ENCODE measurements around the gene MEGF10. TPM values are rescaled to one million over a fixed set of nuclear protein-coding genes. Genes with fewer than 3 reads are reported as not detected.
A peak's percentile ranks its signal among the peaks of the same experiment; 100 is the strongest.
"Not testable (repeated sequence)": the region's sequence is repeated elsewhere in the genome, so short reads cannot be mapped to it uniquely, and the experiment has no call there.

The MEGF10 gene
- 1 to 10 TPM; 1.1 to 3.4 (median 2.9) TPM for total RNA-seq

GRCh38 chr5:127290019-127290945, at the start of gene MEGF10:
Gene MEGF10 (plus strand): TSS chr5:127290796. CDS start chr5:127331309, 40,513 bp downstream.
- no peak within 1 kb of the TSS for H3K27ac ChIP-seq
- WGBS: 2% methylated on average over 34 of the region's 61 CpGs

GRCh38 chr5:127243011-127243410, 47.6 kb upstream of the MEGF10 start:
- Histone ChIP-seq H3K9me3 (no peaks in the 10 kb centered on the region), H3K36me3 (no peaks in the 10 kb centered on the region), H3K27ac (no peak overlapping the region), H3K27me3 (no peaks in the 10 kb centered on the region), H3K4me1 (no peaks in the 10 kb centered on the region), H3K4me3 (no peak overlapping the region)
- 13% methylated on average over 1 of the region's 1 CpG for WGBS
- no peak for DNase-seq (ENCODE audit: low spot score in 2 of 2)
- TF ChIP-seq POLR2A (IDR thresholded peaks at IDR 0.05) (no peak), EP300 (IDR thresholded peaks at IDR 0.05) (no peak), POLR2AphosphoS5 (IDR thresholded peaks at IDR 0.05) (no peak)
- TF ChIP-seq, protein P1, sequence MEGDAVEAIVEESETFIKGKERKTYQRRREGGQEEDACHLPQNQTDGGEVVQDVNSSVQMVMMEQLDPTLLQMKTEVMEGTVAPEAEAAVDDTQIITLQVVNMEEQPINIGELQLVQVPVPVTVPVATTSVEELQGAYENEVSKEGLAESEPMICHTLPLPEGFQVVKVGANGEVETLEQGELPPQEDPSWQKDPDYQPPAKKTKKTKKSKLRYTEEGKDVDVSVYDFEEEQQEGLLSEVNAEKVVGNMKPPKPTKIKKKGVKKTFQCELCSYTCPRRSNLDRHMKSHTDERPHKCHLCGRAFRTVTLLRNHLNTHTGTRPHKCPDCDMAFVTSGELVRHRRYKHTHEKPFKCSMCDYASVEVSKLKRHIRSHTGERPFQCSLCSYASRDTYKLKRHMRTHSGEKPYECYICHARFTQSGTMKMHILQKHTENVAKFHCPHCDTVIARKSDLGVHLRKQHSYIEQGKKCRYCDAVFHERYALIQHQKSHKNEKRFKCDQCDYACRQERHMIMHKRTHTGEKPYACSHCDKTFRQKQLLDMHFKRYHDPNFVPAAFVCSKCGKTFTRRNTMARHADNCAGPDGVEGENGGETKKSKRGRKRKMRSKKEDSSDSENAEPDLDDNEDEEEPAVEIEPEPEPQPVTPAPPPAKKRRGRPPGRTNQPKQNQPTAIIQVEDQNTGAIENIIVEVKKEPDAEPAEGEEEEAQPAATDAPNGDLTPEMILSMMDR (IDR thresholded peaks at IDR 0.05): no peak

More at GRCh38 chr5:127290019-127290945, at the start of gene MEGF10:
- Histone ChIP-seq H3K36me3 (no peaks in the 10 kb centered on the region), H3K9me3 (no peaks in the 10 kb centered on the region), H3K4me3 (peak within 1 kb of the TSS; percentile 41), H3K27me3 (peaks cover 31% of the 10 kb centered on the region), H3K4me1 (peaks cover 14% of the 10 kb centered on the region)
- no peak for DNase-seq (ENCODE audit: low spot score in 2 of 2)
- TF ChIP-seq, protein P1 (IDR thresholded peaks at IDR 0.05): peak; percentile 11 to 61
- no peak for TF ChIP-seq EP300 (IDR thresholded peaks at IDR 0.05)

DNA sequence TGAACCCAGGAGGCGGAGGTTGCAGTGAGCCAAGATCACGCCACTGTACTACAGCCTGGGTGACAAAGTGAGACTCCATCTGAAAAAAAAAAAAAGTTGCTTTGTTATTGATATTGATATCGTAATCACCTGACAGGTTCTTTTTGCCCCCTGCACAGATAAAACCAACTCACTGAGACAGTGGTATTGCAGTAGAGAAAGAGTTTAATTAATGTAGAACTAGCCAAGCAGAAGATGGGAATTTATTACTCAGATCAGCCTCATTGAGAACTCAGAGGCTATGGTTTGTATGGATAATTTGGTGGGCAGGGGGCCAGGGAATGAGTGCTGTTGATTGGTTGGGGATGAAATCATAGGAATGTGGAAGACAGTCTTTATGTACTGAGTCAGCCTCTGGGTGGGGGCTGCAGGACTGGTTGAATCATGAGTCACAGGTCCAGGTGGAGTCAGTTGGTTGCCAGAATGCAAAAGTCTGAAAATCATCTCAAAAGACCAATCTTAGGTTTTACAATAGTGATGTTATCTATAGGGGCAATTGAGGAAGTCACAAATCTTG, 35.8 kb upstream of the MEGF10 start:
- Histone ChIP-seq H3K9me3 (peaks cover 13% of the 10 kb centered on the region), H3K4me3 (no peak overlapping the region), H3K27me3 (no peaks in the 10 kb centered on the region), H3K36me3 (no peaks in the 10 kb centered on the region), H3K27ac (no peak overlapping the region), H3K4me1 (no peaks in the 10 kb centered on the region)
- TF ChIP-seq, protein P1 (IDR thresholded peaks at IDR 0.05): no peak
- no peak for DNase-seq (ENCODE audit: low spot score in 2 of 2)
- WGBS: 97% methylated on average over 3 of the region's 3 CpGs

DNA sequence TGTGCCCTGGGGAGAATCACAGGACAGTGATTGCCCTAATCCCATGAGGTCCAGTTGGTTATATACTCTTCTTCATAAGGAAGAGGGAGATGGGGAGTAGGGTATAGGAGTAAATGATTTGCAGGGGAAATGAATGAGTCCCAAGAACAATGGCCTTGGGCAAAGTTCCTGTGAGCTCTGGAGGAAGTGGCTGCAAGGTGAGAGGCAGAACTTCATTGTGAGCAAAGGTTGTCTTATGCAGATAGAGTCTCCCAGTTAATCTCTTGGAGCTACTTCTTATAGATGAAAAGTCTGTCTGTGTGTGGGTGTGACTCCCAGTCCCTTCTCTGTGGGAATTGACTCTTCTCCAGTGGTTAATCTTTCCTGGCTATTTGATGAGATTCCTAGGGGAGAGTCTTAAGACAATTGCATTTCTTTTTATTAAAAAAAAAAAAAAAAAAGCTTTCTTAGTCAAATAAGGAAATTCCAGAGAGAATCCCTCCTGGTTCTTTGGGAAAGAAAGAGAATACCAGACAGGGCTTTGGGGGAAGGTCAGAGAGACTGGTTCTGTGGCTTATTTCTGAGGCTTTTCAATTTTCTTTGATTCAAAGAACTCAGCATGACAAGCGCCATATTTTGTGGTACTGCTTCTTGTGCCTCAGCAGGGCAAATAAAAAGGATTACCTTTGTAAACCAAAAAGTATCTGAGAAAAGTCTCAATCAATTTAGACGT, 33.6 kb upstream of the MEGF10 start:
- Histone ChIP-seq H3K4me1 (no peaks in the 10 kb centered on the region), H3K36me3 (no peaks in the 10 kb centered on the region), H3K27me3 (no peaks in the 10 kb centered on the region), H3K4me3 (no peak overlapping the region), H3K9me3 (peaks cover 13% of the 10 kb centered on the region), H3K27ac (no peak overlapping the region)
- TF ChIP-seq POLR2A (IDR thresholded peaks at IDR 0.05): no peak
- TF ChIP-seq, protein P1 (IDR thresholded peaks at IDR 0.05): no peak
- TF ChIP-seq EP300 (IDR thresholded peaks at IDR 0.05): no peak
- no peak for TF ChIP-seq POLR2AphosphoS5 (IDR thresholded peaks at IDR 0.05)
- no peak for DNase-seq (ENCODE audit: low spot score in 2 of 2)
- WGBS: 78% methylated on average over 2 of the region's 2 CpGs

DNA sequence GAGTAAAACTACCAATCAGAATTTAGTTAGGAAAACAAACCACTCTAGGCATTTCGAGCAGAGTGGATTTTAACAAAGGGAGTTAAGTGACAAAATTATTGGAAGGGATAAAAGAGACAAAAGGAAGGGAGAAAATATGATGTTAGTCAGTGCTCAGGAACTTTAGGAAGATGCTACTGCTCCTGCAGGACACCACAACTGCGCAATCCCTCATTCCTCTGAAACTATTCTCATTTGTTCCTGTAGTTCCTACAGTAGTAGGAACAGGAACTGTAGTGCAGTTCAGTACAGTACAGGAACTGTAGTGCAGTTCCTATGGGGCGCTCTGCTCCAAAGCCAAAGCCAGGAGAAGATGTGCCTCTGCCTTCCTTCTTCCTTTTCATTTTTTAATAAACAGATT, 29.9 kb upstream of the MEGF10 start:
- H3K36me3 ChIP-seq: no peaks in the 10 kb centered on the region
- TF ChIP-seq, protein P1 (IDR thresholded peaks at IDR 0.05): no peak
- no peak for TF ChIP-seq POLR2A (IDR thresholded peaks at IDR 0.05)
- no peak for TF ChIP-seq EP300 (IDR thresholded peaks at IDR 0.05)
- TF ChIP-seq POLR2AphosphoS5 (IDR thresholded peaks at IDR 0.05): no peak
- 84% methylated on average over 3 of the region's 3 CpGs for WGBS
- no peaks in the 10 kb centered on the region for H3K27me3 ChIP-seq
- H3K4me3 ChIP-seq: no peak overlapping the region
- no peaks in the 10 kb centered on the region for H3K4me1 ChIP-seq
- H3K9me3 ChIP-seq: no peaks in the 10 kb centered on the region
- no peak for DNase-seq (ENCODE audit: low spot score in 2 of 2)
- H3K27ac ChIP-seq: no peak overlapping the region

DNA sequence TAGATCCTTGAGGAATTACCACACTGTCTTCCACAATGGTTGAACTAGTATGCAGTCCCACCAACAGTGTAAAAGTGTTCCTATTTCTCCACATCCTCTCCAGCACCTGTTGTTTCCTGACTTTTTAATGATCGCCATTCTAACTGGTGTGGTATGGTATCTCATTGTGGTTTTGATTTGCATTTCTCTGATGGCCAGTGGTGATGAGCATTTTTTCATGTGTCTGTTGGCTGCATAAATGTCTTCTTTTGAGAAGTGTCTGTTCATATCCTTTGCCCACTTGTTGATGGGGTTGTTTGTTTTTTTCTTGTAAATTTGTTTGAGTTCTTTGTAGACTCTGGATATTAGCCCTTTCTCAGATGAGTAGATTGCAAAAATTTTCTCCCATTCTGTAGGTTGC, 25.1 kb upstream of the MEGF10 start:
- H3K4me3 ChIP-seq; DNase-seq (ENCODE audit: low spot score in 2 of 2); H3K4me1 ChIP-seq; H3K36me3 ChIP-seq; H3K27me3 ChIP-seq; H3K27ac ChIP-seq; H3K9me3 ChIP-seq: not testable (repeated sequence)
- 100% methylated on average over 1 of the region's 1 CpG for WGBS

- not testable (repeated sequence) for H3K9me3 ChIP-seq
These were observed 22.3 kb upstream of the MEGF10 start for GRCh38 chr5:127268342-127268741.

More at GRCh38 chr5:127268342-127268741, 22.3 kb upstream of the MEGF10 start:
- DNase-seq (ENCODE audit: low spot score in 2 of 2); H3K4me1 ChIP-seq; H3K27ac ChIP-seq; H3K27me3 ChIP-seq; H3K36me3 ChIP-seq; H3K4me3 ChIP-seq: not testable (repeated sequence)
- WGBS: 63% methylated on average over 9 of the region's 9 CpGs
